ENCODE results near the gene FREM2.

Gene FREM2

DNA sequence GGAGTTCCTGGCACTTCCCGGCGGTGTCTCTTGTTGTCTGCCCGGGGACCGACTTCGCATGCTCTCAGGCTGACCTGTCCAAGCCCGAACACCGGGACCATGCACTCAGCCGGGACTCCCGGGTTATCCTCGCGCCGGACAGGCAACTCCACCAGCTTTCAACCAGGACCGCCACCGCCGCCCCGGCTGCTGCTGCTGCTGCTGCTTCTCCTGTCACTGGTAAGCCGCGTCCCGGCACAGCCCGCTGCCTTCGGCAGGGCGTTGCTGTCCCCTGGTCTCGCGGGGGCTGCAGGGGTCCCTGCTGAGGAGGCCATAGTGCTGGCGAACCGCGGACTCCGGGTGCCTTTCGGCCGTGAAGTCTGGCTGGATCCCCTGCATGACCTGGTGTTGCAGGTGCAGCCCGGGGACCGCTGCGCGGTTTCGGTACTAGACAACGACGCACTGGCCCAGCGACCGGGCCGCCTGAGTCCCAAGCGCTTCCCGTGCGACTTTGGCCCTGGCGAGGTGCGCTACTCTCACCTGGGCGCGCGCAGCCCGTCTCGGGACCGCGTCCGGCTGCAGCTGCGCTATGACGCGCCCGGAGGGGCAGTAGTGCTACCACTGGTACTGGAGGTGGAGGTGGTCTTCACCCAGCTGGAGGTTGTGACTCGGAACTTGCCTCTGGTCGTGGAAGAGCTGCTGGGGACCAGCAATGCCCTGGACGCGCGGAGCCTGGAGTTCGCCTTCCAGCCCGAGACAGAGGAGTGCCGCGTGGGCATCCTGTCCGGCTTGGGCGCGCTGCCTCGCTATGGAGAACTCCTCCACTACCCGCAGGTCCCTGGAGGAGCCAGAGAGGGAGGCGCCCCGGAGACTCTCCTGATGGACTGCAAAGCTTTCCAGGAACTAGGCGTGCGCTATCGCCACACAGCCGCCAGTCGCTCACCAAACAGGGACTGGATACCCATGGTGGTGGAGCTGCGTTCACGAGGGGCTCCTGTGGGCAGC, 661 bp downstream of the FREM2 start:
- no peaks in the 10 kb centered on the region for H3K27me3 ChIP-seq (replicated peaks; ENCODE audit: insufficient read depth, low read length)
- H3K9me2 ChIP-seq (replicated peaks; ENCODE audit: insufficient read depth, low read length) = no peaks in the 10 kb centered on the region
- H3K4me2 ChIP-seq (ENCODE audit: low read depth, low read length) = peak overlapping the region; percentile 64
- peak overlapping the region; percentile 10; the same call in 1 of the 2 replicates for H3K9ac ChIP-seq (ENCODE audit: low read length)
- no peaks in the 10 kb centered on the region for H4K20me1 ChIP-seq (ENCODE audit: insufficient read depth, low read length)
- H3K4me1 ChIP-seq (ENCODE audit: low read length) = no peaks in the 10 kb centered on the region
- H3K79me2 ChIP-seq (ENCODE audit: low read length) = no peaks in the 10 kb centered on the region
- no peaks in the 10 kb centered on the region for H3F3A ChIP-seq (ENCODE audit: insufficient read depth, low read length)
- peak overlapping the region; percentile 72 for H2AFZ ChIP-seq (ENCODE audit: low read length)
- no peaks in the 10 kb centered on the region for H3K9me3 ChIP-seq (replicated peaks; ENCODE audit: insufficient read depth, low read length)
- DNase-seq = peak; percentile 36
- no peaks in the 10 kb centered on the region for H3K36me3 ChIP-seq (replicated peaks; ENCODE audit: insufficient read depth, low read length)
- H3K27ac ChIP-seq (ENCODE audit: low read length) = no peak overlapping the region
- TF ChIP-seq, protein P1, sequence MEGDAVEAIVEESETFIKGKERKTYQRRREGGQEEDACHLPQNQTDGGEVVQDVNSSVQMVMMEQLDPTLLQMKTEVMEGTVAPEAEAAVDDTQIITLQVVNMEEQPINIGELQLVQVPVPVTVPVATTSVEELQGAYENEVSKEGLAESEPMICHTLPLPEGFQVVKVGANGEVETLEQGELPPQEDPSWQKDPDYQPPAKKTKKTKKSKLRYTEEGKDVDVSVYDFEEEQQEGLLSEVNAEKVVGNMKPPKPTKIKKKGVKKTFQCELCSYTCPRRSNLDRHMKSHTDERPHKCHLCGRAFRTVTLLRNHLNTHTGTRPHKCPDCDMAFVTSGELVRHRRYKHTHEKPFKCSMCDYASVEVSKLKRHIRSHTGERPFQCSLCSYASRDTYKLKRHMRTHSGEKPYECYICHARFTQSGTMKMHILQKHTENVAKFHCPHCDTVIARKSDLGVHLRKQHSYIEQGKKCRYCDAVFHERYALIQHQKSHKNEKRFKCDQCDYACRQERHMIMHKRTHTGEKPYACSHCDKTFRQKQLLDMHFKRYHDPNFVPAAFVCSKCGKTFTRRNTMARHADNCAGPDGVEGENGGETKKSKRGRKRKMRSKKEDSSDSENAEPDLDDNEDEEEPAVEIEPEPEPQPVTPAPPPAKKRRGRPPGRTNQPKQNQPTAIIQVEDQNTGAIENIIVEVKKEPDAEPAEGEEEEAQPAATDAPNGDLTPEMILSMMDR (IDR thresholded peaks at IDR 0.05; ENCODE audit: low read length) = no peak
- TF ChIP-seq EZH2 (optimal IDR thresholded peaks at IDR 0.05; ENCODE audit: low read depth, low read length) = no peak
- TF ChIP-seq EZH2phosphoT487 (IDR thresholded peaks at IDR 0.05; ENCODE audit: low read length) = no peak
- H3K4me3 ChIP-seq (ENCODE audit: low read length) = peak overlapping the region; percentile 69

DNA sequence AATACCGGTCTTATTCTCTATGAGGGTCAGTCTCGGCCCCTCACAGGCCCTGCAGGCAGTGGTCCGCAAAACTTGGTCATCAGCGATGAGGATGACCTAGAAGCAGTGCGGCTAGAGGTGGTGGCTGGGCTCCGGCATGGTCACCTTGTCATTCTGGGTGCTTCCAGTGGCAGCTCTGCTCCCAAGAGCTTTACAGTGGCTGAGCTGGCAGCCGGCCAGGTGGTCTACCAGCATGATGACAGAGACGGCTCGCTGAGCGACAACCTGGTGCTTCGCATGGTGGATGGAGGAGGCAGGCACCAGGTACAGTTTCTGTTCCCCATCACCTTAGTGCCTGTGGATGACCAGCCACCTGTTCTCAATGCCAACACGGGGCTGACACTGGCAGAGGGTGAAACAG, 1.8 kb downstream of the FREM2 start:
- H3K9ac ChIP-seq (ENCODE audit: low read length) = no peak overlapping the region
- H3K9me2 ChIP-seq (replicated peaks; ENCODE audit: insufficient read depth, low read length) = no peaks in the 10 kb centered on the region
- no peaks in the 10 kb centered on the region for H4K20me1 ChIP-seq (ENCODE audit: insufficient read depth, low read length)
- H2AFZ ChIP-seq (ENCODE audit: low read length) = no peak overlapping the region
- H3K27me3 ChIP-seq (replicated peaks; ENCODE audit: insufficient read depth, low read length) = no peaks in the 10 kb centered on the region
- no peaks in the 10 kb centered on the region for H3F3A ChIP-seq (ENCODE audit: insufficient read depth, low read length)
- H3K36me3 ChIP-seq (replicated peaks; ENCODE audit: insufficient read depth, low read length) = no peaks in the 10 kb centered on the region
- H3K79me2 ChIP-seq (ENCODE audit: low read length) = no peaks in the 10 kb centered on the region
- no peak for DNase-seq
- TF ChIP-seq EZH2phosphoT487 (IDR thresholded peaks at IDR 0.05; ENCODE audit: low read length) = no peak
- no peak for TF ChIP-seq EZH2 (optimal IDR thresholded peaks at IDR 0.05; ENCODE audit: low read depth, low read length)
- TF ChIP-seq, protein P1 (IDR thresholded peaks at IDR 0.05; ENCODE audit: low read length) = no peak
- no peak overlapping the region for H3K4me3 ChIP-seq (ENCODE audit: low read length)
- H3K9me3 ChIP-seq (replicated peaks; ENCODE audit: insufficient read depth, low read length) = no peaks in the 10 kb centered on the region
- no peaks in the 10 kb centered on the region for H3K4me1 ChIP-seq (ENCODE audit: low read length)
- no peak overlapping the region for H3K27ac ChIP-seq (ENCODE audit: low read length)
- no peak overlapping the region for H3K4me2 ChIP-seq (ENCODE audit: low read depth, low read length)

DNA sequence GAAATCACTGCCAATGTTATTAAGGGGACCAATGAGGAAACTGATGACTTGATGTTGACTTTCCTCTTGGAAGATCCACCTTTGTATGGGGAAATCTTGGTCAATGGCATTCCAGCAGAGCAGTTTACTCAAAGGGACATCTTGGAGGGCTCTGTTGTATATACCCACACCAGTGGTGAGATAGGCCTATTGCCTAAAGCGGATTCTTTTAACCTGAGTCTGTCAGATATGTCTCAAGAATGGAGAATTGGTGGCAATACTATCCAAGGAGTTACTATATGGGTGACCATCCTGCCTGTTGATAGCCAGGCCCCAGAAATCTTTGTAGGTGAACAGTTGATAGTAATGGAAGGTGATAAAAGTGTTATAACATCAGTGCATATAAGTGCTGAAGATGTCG, 3.4 kb downstream of the FREM2 start:
- H3F3A ChIP-seq (ENCODE audit: insufficient read depth, low read length) = no peaks in the 10 kb centered on the region
- no peak overlapping the region for H3K27ac ChIP-seq (ENCODE audit: low read length)
- H3K4me3 ChIP-seq (ENCODE audit: low read length) = no peak overlapping the region
- H2AFZ ChIP-seq (ENCODE audit: low read length) = no peak overlapping the region
- no peaks in the 10 kb centered on the region for H3K36me3 ChIP-seq (replicated peaks; ENCODE audit: insufficient read depth, low read length)
- TF ChIP-seq, protein P1 (IDR thresholded peaks at IDR 0.05; ENCODE audit: low read length) = no peak
- TF ChIP-seq EZH2 (optimal IDR thresholded peaks at IDR 0.05; ENCODE audit: low read depth, low read length) (no peak), EZH2phosphoT487 (IDR thresholded peaks at IDR 0.05; ENCODE audit: low read length) (no peak)
- H3K27me3 ChIP-seq (replicated peaks; ENCODE audit: insufficient read depth, low read length) = no peaks in the 10 kb centered on the region
- no peak overlapping the region for H3K9ac ChIP-seq (ENCODE audit: low read length)
- no peak overlapping the region for H3K4me2 ChIP-seq (ENCODE audit: low read depth, low read length)
- H3K4me1 ChIP-seq (ENCODE audit: low read length) = no peaks in the 10 kb centered on the region
- no peaks in the 10 kb centered on the region for H4K20me1 ChIP-seq (ENCODE audit: insufficient read depth, low read length)
- no peaks in the 10 kb centered on the region for H3K9me2 ChIP-seq (replicated peaks; ENCODE audit: insufficient read depth, low read length)
- no peaks in the 10 kb centered on the region for H3K79me2 ChIP-seq (ENCODE audit: low read length)
- DNase-seq = no peak
- H3K9me3 ChIP-seq (replicated peaks; ENCODE audit: insufficient read depth, low read length) = no peaks in the 10 kb centered on the region

Data from MM.1S (cell line).